Keratinocyte (primary cell): Measurements from ENCODE around the gene SLX4. TPM values are rescaled to one million over a fixed set of nuclear protein-coding genes. Genes with fewer than 3 reads are reported as not detected.

Experiments used
- DNase-seq: peaks from one replicate; pipeline ENCODE4 v3.0.0-alpha.2; 2011; ENCODE audit warnings: low read depth, missing footprints, low spot score
- FAIRE-seq: peaks from 2 replicates; lab custom pipeline; 2011; peaks lifted over from hg19 to GRCh38; lab: Jason Lieb, UNC
- H2AFZ ChIP-seq: 2 replicates; pipeline ENCODE4 v1.6.0; 2012; ENCODE audit warnings: low read length, control low read depth, inconsistent platforms; ENCODE audit not compliant: control insufficient read depth
- H3K27ac ChIP-seq: 2 replicates; pipeline ENCODE4 v1.5.1; 2011; ENCODE audit warnings: low read length; ENCODE audit not compliant: control insufficient read depth, insufficient read depth
- H3K27me3 ChIP-seq: 3 replicates; pipeline ENCODE4 v1.6.0; 2011; ENCODE audit warnings: low read length; ENCODE audit not compliant: control insufficient read depth, insufficient read depth; ENCODE audit errors: extremely low read depth
- H3K36me3 ChIP-seq, 2 experiments: 2 replicates in 1 of 2; 3 replicates in 1 of 2; pipeline ENCODE4 v1.5.1; 2011; ENCODE audit warnings: low read length in 2 of 2, mild to moderate bottlenecking in 1 of 2; ENCODE audit not compliant: control insufficient read depth in 2 of 2, insufficient read depth in 2 of 2; ENCODE audit errors: extremely low read depth in 1 of 2
- H3K4me1 ChIP-seq: 3 replicates; pipeline ENCODE4 v1.5.1; 2011; ENCODE audit warnings: low read length; ENCODE audit not compliant: control insufficient read depth, insufficient read depth; ENCODE audit errors: extremely low read depth
- H3K4me2 ChIP-seq: 3 replicates; pipeline ENCODE4 v1.6.0; 2011; ENCODE audit warnings: low read depth, low read length; ENCODE audit not compliant: control insufficient read depth, insufficient read depth; ENCODE audit errors: extremely low read depth
- H3K4me3 ChIP-seq, 3 experiments: fragments of 200-600 bp in 1 of 3; sonication (generic) in 1 of 3; 2 replicates in 2 of 3; 3 replicates in 1 of 3; pipeline ENCODE4 v1.5.1; 2011 to 2016; ENCODE audit warnings: low read length in 3 of 3, mild to moderate bottlenecking in 3 of 3, control low read depth in 2 of 3, inconsistent platforms in 1 of 3, low read depth in 1 of 3, mixed read lengths in 1 of 3, mixed run types in 1 of 3, moderate library complexity in 1 of 3; ENCODE audit not compliant: control insufficient read depth in 2 of 3, insufficient read depth in 2 of 3; ENCODE audit errors: extremely low read depth in 1 of 3
- H3K79me2 ChIP-seq: 2 replicates; pipeline ENCODE4 v1.6.0; 2012; ENCODE audit warnings: low read length; ENCODE audit not compliant: control insufficient read depth, insufficient read depth
- H3K9ac ChIP-seq: 3 replicates; pipeline ENCODE4 v1.6.0; 2011; ENCODE audit warnings: low read length; ENCODE audit not compliant: control insufficient read depth, insufficient read depth; ENCODE audit errors: extremely low read depth
- H3K9me1 ChIP-seq: 3 replicates; pipeline ENCODE4 v1.6.0; 2011; ENCODE audit warnings: low read length; ENCODE audit not compliant: control insufficient read depth, insufficient read depth; ENCODE audit errors: extremely low read depth
- H3K9me3 ChIP-seq: 2 replicates; pipeline ENCODE4 v1.5.1; 2012; ENCODE audit warnings: low read depth, low read length; ENCODE audit not compliant: control insufficient read depth
- H4K20me1 ChIP-seq: 3 replicates; pipeline ENCODE4 v1.6.0; 2011; ENCODE audit warnings: low read length; ENCODE audit not compliant: control insufficient read depth, insufficient read depth; ENCODE audit errors: extremely low read depth
- CTCF ChIP-seq, 3 experiments: IDR thresholded peaks in 1 of 3; conservative IDR thresholded peaks in 1 of 3; optimal IDR thresholded peaks in 1 of 3; 2 replicates in 2 of 3; 3 replicates in 1 of 3; pipeline versions ENCODE3 to v1.5.1; 2011; ENCODE audit warnings: low read length in 3 of 3, mild to moderate bottlenecking in 3 of 3, moderate library complexity in 2 of 3, control low read depth in 1 of 3, inconsistent platforms in 1 of 3; ENCODE audit not compliant: insufficient read depth in 2 of 3; ENCODE audit errors: extremely low read depth in 1 of 3
- EZH2 ChIP-seq: IDR thresholded peaks from one replicate; pipeline ENCODE4 v1.6.1; 2012; ENCODE audit warnings: inconsistent platforms, mild to moderate bottlenecking, low read length, moderate library complexity
- dilution Hi-C: fragments of 300-500 bp; cut with MboI; formaldehyde crosslinking; loops from one replicate; pipeline ENCODE4 v1.7.0; 2020; ENCODE audit warnings: low sequenced_read_pairs; ENCODE audit not compliant: extremely low pct_ligation_motif_present
- polyA minus RNA-seq, 3 experiments: library from RNA; depleted of rRNA, polyadenylated mRNA; stranded (reverse); fragments of >200 nt; gene quantifications; 1 replicate in 1 of 3; 2 replicates in 1 of 3; 3 replicates in 1 of 3; pipeline ENCODE4 v1.2.3, GENCODE V29; 2011
- polyA plus RNA-seq, 5 experiments: library from polyadenylated mRNA; depleted of rRNA in 3 of 5; stranded (reverse) in 3 of 5; stranded (forward) in 1 of 5; unstranded in 1 of 5; fragments of >200 nt; gene quantifications; 1 replicate in 1 of 5; 2 replicates in 3 of 5; 3 replicates in 1 of 5; pipeline versions ENCODE4 v1.2.1 to v1.2.3, GENCODE V29; 2011 to 2012; ENCODE audit warnings: missing spikeins in 2 of 5, low read depth in 1 of 5, low replicate concordance in 1 of 5

Gene SLX4
- 1.5 to 2.0 TPM (median 1.7 TPM) in 3 replicates for polyA plus RNA-seq
- 1.0 TPM for polyA plus RNA-seq (2011; ENCODE audit: low read depth)
- polyA plus RNA-seq (2011; cell fraction: cytosol; rRNA removed): 1.1 and 1.7 TPM in 2 replicates
- 10.5 and 11.9 TPM in 2 replicates for polyA plus RNA-seq (2011; cell fraction: nucleus; rRNA removed)
- polyA plus RNA-seq (2012; ENCODE audit: low replicate concordance): 1.2 and 3.3 TPM in 2 replicates
- polyA minus RNA-seq: 2.8 to 6.9 TPM (median 4.8 TPM) in 3 replicates
- 1.7 TPM for polyA minus RNA-seq (2011; cell fraction: cytosol; rRNA and poly(A)+ RNA removed)
- 6.9 and 11.2 TPM in 2 replicates for polyA minus RNA-seq (2011; cell fraction: nucleus; rRNA and poly(A)+ RNA removed)

GRCh38 chr16:3611146-3611975, at the start of gene SLX4:
Gene SLX4, minus strand, starts transcription at chr16:3611606. Its CDS starts 2,642 bp downstream, at chr16:3608964.
- peaks cover 43% of the 10 kb centered on the region for H3K79me2 ChIP-seq
- H3K9ac ChIP-seq: peak within 1 kb of the TSS; percentile 86
- H3K9me3 ChIP-seq: no peaks in the 10 kb centered on the region
- FAIRE-seq (no peak), DNase-seq (peak; percentile 66)
- H3K4me2 ChIP-seq: peak within 1 kb of the TSS; percentile 98
- H3K27me3 ChIP-seq: no peaks in the 10 kb centered on the region
- H4K20me1 ChIP-seq: no peaks in the 10 kb centered on the region
- peak within 1 kb of the TSS; percentile 93 to 97 (median 94) for H3K4me3 ChIP-seq
- H3K27ac ChIP-seq: peak within 1 kb of the TSS; percentile 51
- TF ChIP-seq EZH2 (no peak), CTCF (optimal IDR thresholded peaks at IDR 0.05 in 1 of 3, IDR thresholded peaks at IDR 0.05 in 1 of 3, conservative IDR thresholded peaks at IDR 0.05 in 1 of 3; ENCODE audit: extremely low read depth in 1 of 3, insufficient read depth in 2 of 3, low read length in 3 of 3) (no peak)
- peaks cover 3% of the 10 kb centered on the region for H3K9me1 ChIP-seq
- peaks cover 13% of the 10 kb centered on the region for H3K4me1 ChIP-seq
- H2AFZ ChIP-seq: peak within 1 kb of the TSS; percentile 88
- H3K36me3 ChIP-seq: peaks cover 6% of the 10 kb centered on the region in 2 experiments
- dilution Hi-C loops: no loop called here

GRCh38 chr16:3659251-3659650, 47.8 kb upstream of the SLX4 start:
- no peaks in the 10 kb centered on the region for H3K9me1 ChIP-seq
- no peaks in the 10 kb centered on the region for H3K79me2 ChIP-seq
- DNase-seq (no peak), FAIRE-seq (no peak)
- no peaks in the 10 kb centered on the region for H3K27me3 ChIP-seq
- H3K4me2 ChIP-seq: no peak overlapping the region
- H4K20me1 ChIP-seq: no peaks in the 10 kb centered on the region
- TF ChIP-seq EZH2 (no peak), CTCF (optimal IDR thresholded peaks at IDR 0.05 in 1 of 3, IDR thresholded peaks at IDR 0.05 in 1 of 3, conservative IDR thresholded peaks at IDR 0.05 in 1 of 3; ENCODE audit: extremely low read depth in 1 of 3, insufficient read depth in 2 of 3, low read length in 3 of 3) (no peak)
- no peak overlapping the region for H2AFZ ChIP-seq
- no peaks in the 10 kb centered on the region for H3K4me1 ChIP-seq
- H3K36me3 ChIP-seq: peaks cover 36 to 40% of the 10 kb centered on the region in 2 experiments
- H3K4me3 ChIP-seq: no peak overlapping the region
- dilution Hi-C loops: no loop called here
- no peaks in the 10 kb centered on the region for H3K9me3 ChIP-seq
- no peak overlapping the region for H3K9ac ChIP-seq
- H3K27ac ChIP-seq: no peak overlapping the region
